Measurements from ENCODE around the gene ADH4.
"Not testable (repeated sequence)": the region's sequence is repeated elsewhere in the genome, so short reads cannot be mapped to it uniquely, and the experiment has no call there.

ADH4 gene

DNA sequence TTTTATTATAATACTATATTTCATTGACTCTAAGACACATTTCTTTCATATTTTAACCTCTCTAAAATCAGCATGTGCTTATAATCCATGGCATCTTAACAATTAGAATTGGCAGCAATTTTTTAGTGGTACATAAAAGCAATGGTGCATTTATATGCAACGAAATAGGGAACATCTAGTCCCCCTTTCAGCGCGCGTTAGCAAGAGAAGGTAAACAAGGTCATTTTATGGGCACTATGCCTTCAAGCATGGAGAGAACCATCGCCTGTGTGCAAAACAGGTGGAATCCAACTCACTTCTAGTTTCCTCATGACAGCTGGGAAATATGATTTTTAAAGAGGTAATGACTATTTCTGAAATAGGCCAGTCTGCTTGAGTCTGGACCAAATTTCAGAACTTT is 61.9 kb downstream of the ADH4 start:
- DNase-seq (ENCODE audit: low spot score in 2 of 2) (no peak), ATAC-seq (ENCODE audit: low read depth) (no peak)
- no peak overlapping the region for H3K4me3 Mint-ChIP-seq
- peaks cover 35% of the 10 kb centered on the region for H3K36me3 Mint-ChIP-seq
- H3K27ac Mint-ChIP-seq = no peak overlapping the region
- no peaks in the 10 kb centered on the region for H3K27me3 Mint-ChIP-seq
- H3K4me1 Mint-ChIP-seq = peaks cover 13% of the 10 kb centered on the region
- H3K9me3 Mint-ChIP-seq = no peaks in the 10 kb centered on the region

DNA sequence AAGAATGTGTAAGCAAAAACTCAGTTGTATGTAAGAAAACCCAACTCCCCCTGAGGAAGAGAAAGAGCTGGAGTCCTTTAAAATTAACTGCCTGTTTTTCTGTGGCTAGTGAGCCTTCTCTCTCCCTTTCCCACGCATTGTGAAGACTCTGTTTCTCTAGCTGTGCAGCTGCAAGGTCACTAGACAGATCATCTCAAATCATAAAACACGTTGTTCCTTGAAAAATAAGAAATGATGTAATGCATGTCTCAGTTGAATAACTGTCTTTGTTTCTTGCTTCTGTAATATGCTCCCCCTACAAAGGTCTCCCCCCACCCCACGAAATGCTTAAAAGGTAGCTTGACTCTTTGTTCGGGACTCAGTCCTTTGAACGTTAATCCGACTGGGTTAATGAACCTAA is 63.2 kb downstream of the ADH4 start:
- H3K4me3 Mint-ChIP-seq; H3K9me3 Mint-ChIP-seq; H3K4me1 Mint-ChIP-seq; H3K27ac Mint-ChIP-seq; DNase-seq (ENCODE audit: low spot score in 2 of 2); ATAC-seq (ENCODE audit: low read depth); H3K27me3 Mint-ChIP-seq: not testable (repeated sequence)
- peaks cover 38% of the 10 kb centered on the region for H3K36me3 Mint-ChIP-seq

DNA sequence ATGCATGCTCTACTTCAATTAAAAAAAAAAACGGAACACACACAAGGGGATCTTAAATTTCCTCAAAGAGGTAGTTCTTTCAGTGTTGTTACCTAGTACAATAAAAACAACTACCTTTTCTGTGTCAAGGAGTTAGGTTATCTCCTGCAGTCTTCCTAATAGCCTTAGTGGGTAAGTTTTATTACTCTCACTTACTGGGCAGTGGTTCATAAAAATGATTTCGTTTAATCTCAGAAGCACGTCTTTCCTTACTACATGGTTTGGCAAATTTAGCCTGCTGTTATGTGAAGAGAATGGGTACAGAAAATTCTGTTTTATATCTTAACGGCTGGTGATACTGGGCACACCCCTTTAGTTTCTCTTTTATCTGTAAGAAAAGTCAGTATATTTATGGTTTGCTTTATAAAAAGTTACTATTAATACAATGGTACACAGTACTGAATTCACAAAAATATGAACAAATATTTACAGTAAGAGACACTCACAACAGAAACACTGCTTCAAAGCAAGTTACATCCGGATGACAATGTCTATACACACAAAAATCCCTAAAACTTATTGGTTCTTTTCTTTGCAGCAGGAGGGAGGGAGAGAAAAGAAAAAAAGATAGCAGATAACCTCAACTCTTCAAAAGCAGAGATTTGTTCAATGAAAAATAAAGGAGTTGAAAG is 64.3 kb downstream of the ADH4 start:
- peak overlapping the region; percentile 75 for H3K27ac Mint-ChIP-seq

DNA sequence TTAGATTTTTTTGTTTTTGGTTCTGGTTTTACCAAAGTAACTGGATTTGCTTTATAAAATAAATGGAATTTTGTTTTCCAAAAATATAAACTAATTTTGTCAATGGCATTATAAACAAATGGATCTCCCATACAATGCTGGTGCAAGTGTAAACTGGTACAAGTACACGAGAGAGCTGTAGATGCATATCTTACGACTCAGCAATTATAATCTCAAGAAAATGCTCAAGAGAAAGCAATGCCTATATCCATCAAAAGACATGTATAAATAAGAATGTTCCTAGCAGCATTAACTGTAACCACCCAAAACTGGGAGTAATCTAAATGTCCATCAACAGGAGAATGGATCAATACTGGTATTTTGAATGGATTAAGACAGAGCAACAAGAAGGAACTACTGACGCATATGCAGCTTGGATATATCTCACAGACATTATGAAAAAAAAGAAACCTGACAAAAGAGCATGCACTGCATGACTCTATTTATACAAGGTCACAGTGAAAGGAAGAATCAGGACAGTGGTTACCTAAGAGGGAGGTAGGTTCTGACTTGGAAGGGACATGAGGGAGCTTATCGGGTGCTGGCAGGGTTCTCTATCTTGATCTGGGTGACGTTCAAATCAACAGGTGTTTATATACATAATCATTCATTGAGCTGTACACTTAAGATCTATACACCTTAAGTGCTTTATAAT is 65.0 kb downstream of the ADH4 start:
- Mint-ChIP-seq H3K36me3 (peaks cover 36% of the 10 kb centered on the region), H3K27me3 (no peaks in the 10 kb centered on the region), H3K4me3 (no peak overlapping the region), H3K9me3 (no peaks in the 10 kb centered on the region), H3K4me1 (peaks cover 2% of the 10 kb centered on the region), H3K27ac (peak overlapping the region; percentile 50)
- ATAC-seq (ENCODE audit: low read depth) (no peak), DNase-seq (ENCODE audit: low spot score in 2 of 2) (no peak)

More for the DNA sequence above, 64.3 kb downstream of the ADH4 start:
- no peak for DNase-seq (ENCODE audit: low spot score in 2 of 2)
- Mint-ChIP-seq H3K9me3 (no peaks in the 10 kb centered on the region), H3K27me3 (no peaks in the 10 kb centered on the region), H3K4me1 (peaks cover 4% of the 10 kb centered on the region), H3K4me3 (no peak overlapping the region), H3K36me3 (peaks cover 37% of the 10 kb centered on the region)
- no peak for ATAC-seq (ENCODE audit: low read depth)

DNA sequence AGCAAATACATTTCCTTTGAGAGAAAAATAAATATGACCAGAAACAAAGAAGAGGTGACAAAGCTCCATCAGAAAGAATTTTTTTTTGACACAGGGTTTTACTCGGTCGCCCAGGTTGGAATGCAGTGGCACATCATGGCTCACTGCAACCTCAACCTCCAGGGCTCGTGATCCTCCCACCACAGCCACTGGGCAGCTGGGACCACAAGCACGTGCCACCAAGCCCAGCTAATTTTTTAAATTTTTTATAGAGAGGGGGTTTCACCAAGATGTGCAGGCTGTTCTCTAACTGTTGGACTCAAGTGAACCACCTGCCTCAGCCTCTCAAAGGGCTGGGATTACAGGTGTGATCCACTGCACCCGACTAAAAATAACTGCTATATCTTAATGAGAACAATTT is 65.8 kb downstream of the ADH4 start:
- ATAC-seq (ENCODE audit: low read depth) = no peak
- H3K4me3 Mint-ChIP-seq = no peak overlapping the region
- no peak for DNase-seq (ENCODE audit: low spot score in 2 of 2)
- H3K27me3 Mint-ChIP-seq = no peaks in the 10 kb centered on the region
- no peaks in the 10 kb centered on the region for H3K9me3 Mint-ChIP-seq
- peaks cover 2% of the 10 kb centered on the region for H3K4me1 Mint-ChIP-seq
- H3K36me3 Mint-ChIP-seq = peaks cover 39% of the 10 kb centered on the region
- H3K27ac Mint-ChIP-seq = no peak overlapping the region

DNA sequence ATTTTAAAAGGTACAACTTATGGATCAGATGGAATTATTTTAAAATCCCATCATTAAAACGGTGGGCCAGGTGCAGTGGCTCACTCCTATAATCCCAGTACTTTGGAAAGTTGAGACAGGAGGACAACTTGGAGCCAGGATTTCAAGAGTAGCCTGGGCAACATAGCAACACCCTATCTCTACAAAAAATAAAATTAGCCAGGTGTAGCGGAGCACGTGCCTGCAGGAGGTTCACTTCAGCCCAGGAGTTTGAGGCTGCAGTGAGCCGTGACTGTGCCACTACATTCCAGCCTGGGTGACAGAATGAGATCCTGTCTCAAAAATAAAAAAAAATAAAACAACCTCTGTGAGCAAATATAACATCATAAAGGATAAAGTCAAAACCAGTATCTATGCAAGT is 66.9 kb downstream of the ADH4 start:
- Mint-ChIP-seq H3K9me3 (no peaks in the 10 kb centered on the region), H3K36me3 (peaks cover 38% of the 10 kb centered on the region), H3K4me1 (peaks cover 2% of the 10 kb centered on the region), H3K4me3 (no peak overlapping the region), H3K27me3 (no peaks in the 10 kb centered on the region), H3K27ac (no peak overlapping the region)
- DNase-seq (ENCODE audit: low spot score in 2 of 2) = no peak
- ATAC-seq (ENCODE audit: low read depth) = no peak

DNA sequence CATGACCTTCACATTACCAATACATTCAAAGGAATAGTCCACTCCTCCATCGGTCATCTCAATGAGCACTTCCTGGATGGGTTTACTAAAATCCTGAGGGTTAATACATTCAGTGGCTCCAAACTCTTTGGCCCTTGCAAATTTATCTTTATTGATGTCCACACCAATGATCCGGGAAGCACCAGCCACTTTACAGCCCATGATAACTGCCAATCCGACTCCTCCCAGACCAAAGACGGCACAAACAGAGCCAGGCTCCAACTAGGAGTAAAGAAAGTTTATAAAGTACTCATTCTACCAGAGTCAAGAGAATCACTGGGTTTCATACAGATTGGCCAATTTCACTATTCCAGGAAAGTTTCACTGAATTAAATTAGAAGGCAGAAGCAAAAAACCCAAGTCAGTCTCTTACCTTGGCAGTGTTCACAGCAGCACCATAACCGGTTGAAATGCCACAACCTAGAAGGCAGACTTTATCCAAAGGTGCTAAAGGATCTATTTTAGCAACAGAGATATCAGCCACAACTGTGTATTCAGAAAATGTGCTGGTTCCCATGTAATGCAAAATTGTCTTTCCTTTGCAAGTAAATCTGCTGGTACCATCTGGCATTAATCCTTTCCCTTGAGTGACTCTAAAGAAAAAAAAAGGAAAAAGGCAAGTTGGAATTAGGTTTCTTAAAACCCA is 67.7 kb downstream of the ADH4 start:
- DNase-seq (ENCODE audit: low spot score in 2 of 2) (no peak), ATAC-seq (ENCODE audit: low read depth) (no peak)
- peaks cover 37% of the 10 kb centered on the region for H3K36me3 Mint-ChIP-seq
- H3K4me1 Mint-ChIP-seq = peaks cover 2% of the 10 kb centered on the region
- no peaks in the 10 kb centered on the region for H3K27me3 Mint-ChIP-seq
- H3K4me3 Mint-ChIP-seq = no peak overlapping the region
- no peaks in the 10 kb centered on the region for H3K9me3 Mint-ChIP-seq
- no peak overlapping the region for H3K27ac Mint-ChIP-seq

DNA sequence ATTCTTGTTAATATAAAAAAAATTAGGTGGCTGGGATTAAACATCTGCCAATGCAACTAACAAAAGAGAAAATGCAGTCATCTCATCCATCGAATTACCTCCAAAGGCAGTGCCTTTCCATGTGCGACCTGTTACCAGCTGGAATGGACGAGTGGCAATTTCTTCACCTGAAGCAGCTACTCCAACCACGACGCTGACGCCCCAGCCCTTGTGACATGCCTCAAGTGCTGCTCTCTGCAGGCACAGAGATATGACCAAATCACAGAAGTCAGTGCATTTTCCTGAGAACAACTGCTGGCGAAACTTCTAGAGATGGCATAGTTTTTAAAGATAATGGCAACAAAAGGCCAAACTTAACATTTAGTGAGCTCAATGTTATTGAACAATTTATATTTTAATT is 69.3 kb downstream of the ADH4 start:
- no peak overlapping the region for H3K4me3 Mint-ChIP-seq
- H3K4me1 Mint-ChIP-seq = no peaks in the 10 kb centered on the region
- H3K27me3 Mint-ChIP-seq = no peaks in the 10 kb centered on the region
- H3K27ac Mint-ChIP-seq = no peak overlapping the region
- DNase-seq (ENCODE audit: low spot score in 2 of 2) (no peak), ATAC-seq (ENCODE audit: low read depth) (no peak)
- peaks cover 34% of the 10 kb centered on the region for H3K36me3 Mint-ChIP-seq
- no peaks in the 10 kb centered on the region for H3K9me3 Mint-ChIP-seq
